ENCODE measurements around the gene MBOAT7.
A peak's percentile ranks its signal among the peaks of the same experiment; 100 is the strongest.

MBOAT7 gene

DNA sequence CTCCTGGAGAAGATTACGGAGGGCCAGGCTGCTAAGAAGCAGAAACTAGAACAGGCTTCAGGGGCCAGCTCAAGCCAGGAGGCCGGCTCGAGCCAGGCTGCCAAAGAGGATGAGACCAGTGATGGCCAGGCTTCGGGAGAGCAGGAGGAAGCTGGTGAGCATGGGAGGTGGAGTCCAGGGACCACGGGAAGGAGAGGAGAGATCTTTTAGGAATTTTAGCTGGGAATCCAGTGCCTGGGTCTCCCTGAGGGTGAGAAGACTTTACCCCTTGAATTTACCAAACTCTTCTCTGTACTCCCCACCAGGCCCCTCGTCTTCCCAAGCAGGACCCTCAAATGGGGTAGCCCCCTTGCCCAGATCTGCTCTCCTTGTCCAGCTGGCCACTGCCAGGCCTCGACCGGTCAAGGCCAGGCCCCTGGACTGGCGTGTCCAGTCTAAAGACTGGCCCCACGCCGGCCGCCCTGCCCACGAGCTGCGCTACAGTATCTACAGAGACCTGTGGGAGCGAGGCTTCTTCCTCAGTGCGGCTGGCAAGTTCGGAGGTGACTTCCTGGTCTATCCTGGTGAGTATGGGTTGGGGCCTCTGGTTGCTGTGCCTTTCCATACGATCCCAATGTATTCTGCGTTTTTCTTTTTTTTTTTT is 2.6 kb upstream of the MBOAT7 start:
- TF ChIP-seq, protein P1, sequence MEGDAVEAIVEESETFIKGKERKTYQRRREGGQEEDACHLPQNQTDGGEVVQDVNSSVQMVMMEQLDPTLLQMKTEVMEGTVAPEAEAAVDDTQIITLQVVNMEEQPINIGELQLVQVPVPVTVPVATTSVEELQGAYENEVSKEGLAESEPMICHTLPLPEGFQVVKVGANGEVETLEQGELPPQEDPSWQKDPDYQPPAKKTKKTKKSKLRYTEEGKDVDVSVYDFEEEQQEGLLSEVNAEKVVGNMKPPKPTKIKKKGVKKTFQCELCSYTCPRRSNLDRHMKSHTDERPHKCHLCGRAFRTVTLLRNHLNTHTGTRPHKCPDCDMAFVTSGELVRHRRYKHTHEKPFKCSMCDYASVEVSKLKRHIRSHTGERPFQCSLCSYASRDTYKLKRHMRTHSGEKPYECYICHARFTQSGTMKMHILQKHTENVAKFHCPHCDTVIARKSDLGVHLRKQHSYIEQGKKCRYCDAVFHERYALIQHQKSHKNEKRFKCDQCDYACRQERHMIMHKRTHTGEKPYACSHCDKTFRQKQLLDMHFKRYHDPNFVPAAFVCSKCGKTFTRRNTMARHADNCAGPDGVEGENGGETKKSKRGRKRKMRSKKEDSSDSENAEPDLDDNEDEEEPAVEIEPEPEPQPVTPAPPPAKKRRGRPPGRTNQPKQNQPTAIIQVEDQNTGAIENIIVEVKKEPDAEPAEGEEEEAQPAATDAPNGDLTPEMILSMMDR (IDR thresholded peaks at IDR 0.05; ENCODE audit: insufficient read depth, low read length, missing control alignments) = no peak
- DNase-seq (ENCODE audit: low read depth, low spot score) = no peak
- ChIA-PET POLR2A (interaction anchor here (1.2 to 5.1 kb wide), 3 partner anchors 9 to 55 kb away, joined by 3 to 108 read pairs (median 9); partner anchors contain the start of genes CNOT3 and RPS9), CTCF (interaction anchor here (0.9 to 2.4 kb wide), 3 partner anchors 8 to 40 kb away, joined by 3 to 12 read pairs (median 4); partner anchors contain the start of gene RPS9)
- peak overlapping the region; percentile 89 for H3K4me3 ChIP-seq (ENCODE audit: low read depth, low read length)

DNA sequence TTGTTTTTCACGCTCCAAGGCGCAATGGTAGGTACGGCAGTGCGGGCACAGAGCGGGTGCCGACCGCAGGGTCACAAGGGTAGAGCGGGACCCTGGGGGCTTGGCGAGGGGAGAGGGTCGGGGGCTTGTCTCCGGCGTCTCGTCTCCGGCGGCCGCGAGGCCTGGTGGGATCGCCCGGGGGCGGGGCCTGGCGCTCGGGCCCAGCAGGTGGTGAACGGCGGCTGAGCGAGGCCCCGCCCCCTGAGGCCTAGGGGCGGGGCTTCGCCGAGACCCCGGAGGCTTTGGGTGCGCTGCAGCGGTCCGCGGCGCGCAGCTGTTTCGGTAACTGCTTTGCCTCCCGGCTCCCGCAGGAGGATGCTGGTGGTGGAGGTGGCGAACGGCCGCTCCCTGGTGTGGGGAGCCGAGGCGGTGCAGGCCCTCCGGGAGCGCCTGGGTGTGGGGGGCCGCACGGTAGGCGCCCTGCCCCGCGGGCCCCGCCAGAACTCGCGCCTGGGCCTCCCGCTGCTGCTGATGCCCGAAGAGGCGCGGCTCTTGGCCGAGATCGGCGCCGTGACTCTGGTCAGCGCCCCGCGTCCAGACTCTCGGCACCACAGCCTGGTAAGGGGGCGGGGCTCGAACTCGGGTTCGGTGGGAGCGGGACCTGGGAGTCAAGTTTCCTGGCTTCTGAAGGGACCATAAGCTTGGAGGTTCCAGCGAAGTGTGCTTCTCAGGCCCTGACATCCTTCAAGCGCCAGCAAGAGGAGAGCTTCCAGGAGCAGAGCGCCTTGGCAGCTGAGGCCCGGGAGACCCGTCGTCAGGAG is 1.8 kb upstream of the MBOAT7 start, which contains the start of gene TSEN34:
TSEN34 (plus strand) TSS at position 298 of the 800 bp plus-strand sequence; CDS start at position 355, 57 bp downstream.
- TF ChIP-seq, protein P1 (IDR thresholded peaks at IDR 0.05; ENCODE audit: insufficient read depth, low read length, missing control alignments) = no peak
- DNase-seq (ENCODE audit: low read depth, low spot score) = no peak
- CTCF ChIA-PET = interaction anchor here (0.9 to 2.4 kb wide), 4 partner anchors 9 to 41 kb away, joined by 3 to 12 read pairs (median 4); partner anchors contain the start of gene RPS9
- H3K4me3 ChIP-seq (ENCODE audit: low read depth, low read length) = peak within 1 kb of the TSS; percentile 89
- POLR2A ChIA-PET = interaction anchor here (1.0 to 5.1 kb wide), 4 partner anchors 9 to 54 kb away, joined by 3 to 108 read pairs (median 6); partner anchors contain the start of genes CNOT3 and RPS9

DNA sequence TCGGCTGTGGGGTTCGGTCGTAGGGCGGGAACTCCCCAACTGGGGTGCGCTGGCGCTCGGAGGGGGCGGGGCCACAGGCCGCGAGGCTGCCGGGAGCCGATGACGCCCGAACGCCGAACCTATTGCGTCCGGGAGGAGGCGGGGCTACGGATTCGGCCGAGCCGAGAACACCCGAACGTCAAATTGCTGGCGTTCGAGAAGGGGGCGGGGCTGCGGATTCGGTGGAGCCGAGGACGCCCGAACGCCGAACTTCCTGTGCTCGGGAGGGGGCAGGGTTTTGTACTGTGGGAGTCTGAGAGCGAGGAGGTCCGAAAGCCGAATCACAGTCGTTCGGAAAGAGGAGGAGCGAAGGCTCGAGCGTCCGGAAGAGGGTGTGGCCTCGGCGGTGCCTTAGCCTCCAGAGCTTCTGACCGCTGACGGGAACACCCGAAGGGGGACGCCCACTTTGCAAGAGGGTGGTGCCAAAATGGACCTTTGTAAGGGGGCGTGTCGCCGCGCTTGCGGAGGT is 1.2 kb upstream of the MBOAT7 start:
- ChIA-PET POLR2A (interaction anchor here (1.0 to 5.1 kb wide), 3 partner anchors 10 to 53 kb away, joined by 3 to 108 read pairs (median 9); partner anchors contain the start of genes CNOT3 and RPS9), CTCF (interaction anchor here (1.0 to 2.4 kb wide), 2 partner anchors 9 to 22 kb away, joined by 3 to 12 read pairs; partner anchors contain the start of gene RPS9)
- peak overlapping the region; percentile 89 for H3K4me3 ChIP-seq (ENCODE audit: low read depth, low read length)

GRCh38 chr19:54189735-54190502 is 539 bp upstream of the MBOAT7 start:
- TF ChIP-seq, protein P1 (IDR thresholded peaks at IDR 0.05; ENCODE audit: insufficient read depth, low read length, missing control alignments) = no peak
- DNase-seq (ENCODE audit: low read depth, low spot score) = peak; percentile 100
- POLR2A ChIA-PET = interaction anchor here (1.0 to 5.1 kb wide), 8 partner anchors 11 to 75 kb away, joined by 3 to 108 read pairs (median 5); partner anchors contain the start of genes CNOT3, LENG1, PRPF31 and RPS9
- CTCF ChIA-PET = interaction anchor here (0.9 to 4.3 kb wide), 12 partner anchors 9 to 76 kb away, joined by 3 to 44 read pairs (median 4); partner anchors contain the start of genes LENG1, RPS9 and TMC4
- H3K4me3 ChIP-seq (ENCODE audit: low read depth, low read length) = peak overlapping the region; percentile 89

More for the DNA sequence above, 1.2 kb upstream of the MBOAT7 start:
- TF ChIP-seq, protein P1 (IDR thresholded peaks at IDR 0.05; ENCODE audit: insufficient read depth, low read length, missing control alignments) = no peak
- peak; percentile 95 for DNase-seq (ENCODE audit: low read depth, low spot score)

- POLR2A ChIA-PET = interaction anchor here (0.6 to 5.1 kb wide), 5 partner anchors 12 to 51 kb away, joined by 3 to 108 read pairs (median 5); partner anchors contain the start of genes CNOT3, LENG1, RPS9 and TMC4
- TF ChIP-seq, protein P1 (IDR thresholded peaks at IDR 0.05; ENCODE audit: insufficient read depth, low read length, missing control alignments) = no peak
These were observed 1.0 kb downstream of the MBOAT7 start for GRCh38 chr19:54188215-54188871.

More at GRCh38 chr19:54188215-54188871, 1.0 kb downstream of the MBOAT7 start:
- peak overlapping the region; percentile 78 for H3K4me3 ChIP-seq (ENCODE audit: low read depth, low read length)
- DNase-seq (ENCODE audit: low read depth, low spot score) = no peak
- CTCF ChIA-PET = interaction anchor here (1.1 to 4.3 kb wide), 7 partner anchors 8 to 44 kb away, joined by 3 to 44 read pairs (median 6); partner anchors contain the start of genes LENG1 and TMC4
